ENCODE data around the gene MMP19.
A peak's percentile ranks its signal among the peaks of the same experiment; 100 is the strongest.

Gene MMP19

DNA sequence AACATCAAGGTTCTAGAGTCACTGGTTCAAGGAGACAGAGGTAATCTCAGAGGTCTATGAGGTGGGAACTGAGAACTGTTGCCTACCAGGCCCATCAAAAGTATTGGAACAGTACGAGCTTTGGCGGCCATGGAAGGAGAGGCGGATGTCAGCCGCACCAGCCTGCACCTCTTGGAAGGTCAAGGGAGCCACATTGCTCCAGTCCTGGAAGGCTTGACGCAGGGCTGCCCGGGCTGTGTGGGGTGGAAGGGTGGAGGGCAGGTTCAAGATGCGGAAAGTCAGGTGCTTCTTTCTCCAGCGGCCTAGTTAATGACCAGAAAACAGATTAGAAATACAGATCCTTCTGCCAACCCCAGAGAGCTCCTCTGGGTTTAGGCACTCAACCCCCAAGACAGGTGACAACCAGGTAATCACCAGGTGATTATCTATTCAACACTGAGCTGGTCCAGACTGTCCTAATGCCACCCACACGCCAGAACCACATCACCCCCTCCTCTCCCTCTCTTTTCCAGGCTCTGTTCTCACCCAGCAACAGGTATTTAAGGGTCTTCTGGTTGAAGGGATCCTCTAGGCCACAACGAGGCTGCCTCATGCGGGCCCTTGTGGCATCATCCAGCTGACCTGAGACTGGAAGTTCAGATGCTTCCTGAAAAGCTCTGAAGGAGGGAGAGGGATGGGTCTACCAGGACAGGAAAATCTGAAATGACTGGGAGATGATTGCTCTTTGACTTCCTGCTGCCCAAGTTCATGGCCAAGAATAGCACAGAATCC is 2.0 kb downstream of the MMP19 start:
- DNase-seq, result peak in 2 of 3 donors; percentile 26 to 32

- DNase-seq, result peak in 1 of 3 donors; percentile 38
Measured at GRCh38 chr12:55839345-55840140, 3.2 kb downstream of the MMP19 start.

- peak in 1 of 3 donors; percentile 29 for DNase-seq
Measured at GRCh38 chr12:55838361-55838760, 4.4 kb downstream of the MMP19 start.

DNA sequence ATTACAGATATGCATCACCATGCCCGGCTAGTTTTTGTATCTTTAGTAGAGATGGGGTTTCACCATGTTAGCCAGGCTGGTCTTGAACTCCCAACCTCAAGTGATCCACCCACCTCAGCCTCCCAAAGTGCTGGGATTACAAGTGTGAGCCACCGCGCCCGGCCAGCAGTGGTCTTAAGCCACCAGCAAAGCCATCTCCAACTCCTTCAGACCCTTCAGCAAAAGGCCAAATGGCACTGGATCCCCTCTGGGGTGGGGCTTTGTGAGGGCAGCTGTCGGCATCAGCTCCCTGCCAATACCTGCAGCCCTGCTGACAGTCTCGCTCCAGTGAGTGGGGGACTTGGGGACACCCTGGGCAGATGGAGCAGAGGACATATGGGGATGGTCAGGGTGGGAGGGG is 8.3 kb downstream of the MMP19 start:
- DNase-seq, result peak in 2 of 3 donors; percentile 31 to 56

DNA sequence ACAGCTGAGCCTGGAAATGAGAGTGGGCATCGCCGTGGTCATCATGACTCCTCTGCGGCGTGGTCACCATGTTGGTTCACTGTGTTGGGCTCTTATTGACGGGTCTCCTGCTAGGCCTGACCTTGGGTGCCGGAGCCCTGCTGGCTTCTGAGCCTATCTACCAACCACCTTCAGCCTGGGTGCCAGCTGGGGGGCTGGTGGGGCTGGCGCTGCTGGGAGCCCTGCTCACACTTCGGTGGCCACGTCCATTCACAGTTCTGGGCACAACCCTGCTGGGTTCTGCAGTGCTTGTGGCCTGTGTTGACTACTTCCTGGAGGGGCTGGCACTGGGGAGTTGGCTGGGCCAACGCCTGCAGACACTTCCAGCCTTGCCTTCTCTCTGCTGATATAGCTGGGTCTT is 9.7 kb downstream of the MMP19 start:
- peak in 1 of 3 donors; percentile 34 for DNase-seq

- DNase-seq, result peak in 2 of 3 donors; percentile 27 to 45
Measured at GRCh38 chr12:55831447-55831815, 11.3 kb downstream of the MMP19 start.

- peak; percentile 45 to 67 (median 48) for DNase-seq
Measured at GRCh38 chr12:55830601-55831446, 11.9 kb downstream of the MMP19 start.

GRCh38 chr12:55829967-55830600 is 12.7 kb downstream of the MMP19 start:
- DNase-seq, result no peak

DNA sequence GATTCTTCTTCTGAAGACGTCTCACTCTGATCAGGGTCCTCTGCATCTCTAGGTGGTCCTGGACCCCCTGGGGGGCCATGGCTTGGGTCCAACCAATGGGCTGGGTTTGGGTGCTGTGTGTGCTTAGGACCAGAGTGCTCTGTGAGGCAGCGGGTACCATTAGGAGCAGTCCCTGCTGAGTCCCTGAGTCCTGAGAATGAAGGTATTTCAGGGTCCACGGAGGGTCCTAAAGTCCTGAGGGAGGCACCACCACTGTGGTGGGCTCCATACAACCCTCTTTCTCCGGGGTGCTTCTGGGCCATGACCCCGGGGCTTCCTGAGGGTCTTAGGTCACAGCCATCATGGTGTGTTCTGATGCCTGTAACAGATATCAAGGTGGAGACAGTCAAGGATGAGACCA is 14.4 kb downstream of the MMP19 start:
- no peak for DNase-seq

DNA sequence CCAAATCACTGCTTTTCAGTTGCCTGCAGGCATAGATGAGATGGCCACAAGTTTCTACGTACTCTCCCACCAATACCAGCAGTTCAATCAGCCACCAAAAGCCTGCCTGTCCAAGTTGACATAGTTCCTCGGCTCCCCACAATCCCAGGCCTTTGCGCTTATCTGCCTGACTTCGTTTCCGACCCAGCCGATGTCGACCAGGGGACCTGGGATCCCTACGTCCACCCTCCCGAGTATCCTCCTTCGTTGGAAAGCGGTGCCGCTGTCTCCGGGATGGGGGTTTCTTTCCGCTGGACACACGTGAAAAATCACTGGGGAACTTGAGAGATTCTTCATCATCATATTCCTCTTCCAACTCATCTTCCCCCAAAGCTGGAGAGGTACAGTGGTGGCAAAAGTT is 14.9 kb downstream of the MMP19 start:
- DNase-seq, result no peak

GRCh38 chr12:55824726-55825125 is 18.0 kb downstream of the MMP19 start:
- no peak for DNase-seq

DNA sequence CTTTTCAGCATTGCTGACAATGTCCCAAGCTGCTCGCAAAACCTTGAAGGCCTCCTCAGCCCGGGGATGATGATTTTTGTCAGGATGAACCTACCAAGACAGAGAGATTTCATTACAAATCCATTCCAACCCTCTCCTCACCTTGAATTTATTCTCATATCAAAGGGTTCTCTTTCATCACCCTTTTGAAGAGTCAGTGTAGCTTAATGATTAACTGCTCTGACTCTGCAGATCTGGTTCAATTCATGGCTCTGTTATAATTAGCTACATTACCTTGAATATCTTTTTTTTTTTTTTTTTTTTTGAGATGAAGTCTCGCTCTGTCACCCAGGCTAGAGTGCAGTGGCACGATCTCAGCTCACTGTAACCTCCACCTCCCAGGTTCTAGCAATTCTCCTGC is 19.3 kb downstream of the MMP19 start:
- no peak for DNase-seq

DNA sequence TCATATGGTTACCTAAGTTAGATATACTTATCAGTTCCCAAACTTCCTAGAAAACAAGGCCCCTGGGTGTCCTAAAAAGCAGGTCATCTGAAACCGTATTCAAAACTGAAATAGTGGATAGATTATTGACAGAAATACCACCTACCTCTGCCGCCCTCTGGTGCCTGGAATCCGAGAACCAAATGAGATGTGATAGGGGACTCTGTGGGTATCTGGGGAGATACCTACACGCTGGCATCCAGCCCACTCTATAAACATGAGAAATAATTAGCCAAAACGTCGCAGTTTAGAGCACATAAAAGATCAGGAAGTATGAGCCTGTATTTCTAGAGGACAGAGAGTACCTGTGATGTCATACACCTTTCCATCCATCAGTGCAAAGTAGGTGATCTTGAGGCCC is 20.5 kb downstream of the MMP19 start:
- DNase-seq, result no peak

DNA sequence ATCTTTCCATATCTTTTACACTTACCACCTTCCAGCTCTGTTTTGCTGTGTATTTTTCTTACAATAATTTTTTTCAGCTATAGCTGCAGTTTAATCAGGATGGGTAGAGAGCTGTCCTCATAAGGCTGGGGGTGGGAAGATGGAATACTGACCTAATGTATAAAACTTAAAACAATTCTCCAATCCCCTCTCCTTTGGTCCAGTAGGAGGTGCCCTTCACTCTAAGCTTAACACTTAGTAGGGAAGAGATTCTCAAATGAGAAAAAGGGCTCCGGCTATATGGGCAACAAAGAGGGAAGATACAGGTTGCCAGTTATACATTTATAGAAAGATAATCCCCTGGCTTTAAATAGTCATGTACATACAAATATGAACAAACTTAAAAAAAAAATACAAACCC is 22.1 kb downstream of the MMP19 start:
- peak; percentile 49 to 53 (median 51) for DNase-seq

DNA sequence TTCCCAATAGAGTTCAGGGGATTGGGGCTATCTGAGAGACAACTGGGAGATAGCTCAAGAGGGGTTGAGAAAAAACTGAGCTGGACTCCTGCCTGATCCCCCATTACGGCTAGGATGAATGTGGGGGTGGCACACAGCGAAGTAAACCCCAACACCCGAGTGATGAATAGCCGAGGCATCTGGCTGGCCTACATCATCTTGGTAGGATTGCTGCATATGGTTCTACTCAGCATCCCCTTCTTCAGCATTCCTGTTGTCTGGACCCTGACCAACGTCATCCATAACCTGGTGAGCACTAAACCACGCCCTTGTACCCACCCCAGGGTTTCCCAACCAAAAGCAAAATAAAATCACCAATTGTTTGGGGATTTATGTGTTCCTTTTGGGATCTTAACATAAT is 23.9 kb downstream of the MMP19 start:
- DNase-seq, result no peak

DNA sequence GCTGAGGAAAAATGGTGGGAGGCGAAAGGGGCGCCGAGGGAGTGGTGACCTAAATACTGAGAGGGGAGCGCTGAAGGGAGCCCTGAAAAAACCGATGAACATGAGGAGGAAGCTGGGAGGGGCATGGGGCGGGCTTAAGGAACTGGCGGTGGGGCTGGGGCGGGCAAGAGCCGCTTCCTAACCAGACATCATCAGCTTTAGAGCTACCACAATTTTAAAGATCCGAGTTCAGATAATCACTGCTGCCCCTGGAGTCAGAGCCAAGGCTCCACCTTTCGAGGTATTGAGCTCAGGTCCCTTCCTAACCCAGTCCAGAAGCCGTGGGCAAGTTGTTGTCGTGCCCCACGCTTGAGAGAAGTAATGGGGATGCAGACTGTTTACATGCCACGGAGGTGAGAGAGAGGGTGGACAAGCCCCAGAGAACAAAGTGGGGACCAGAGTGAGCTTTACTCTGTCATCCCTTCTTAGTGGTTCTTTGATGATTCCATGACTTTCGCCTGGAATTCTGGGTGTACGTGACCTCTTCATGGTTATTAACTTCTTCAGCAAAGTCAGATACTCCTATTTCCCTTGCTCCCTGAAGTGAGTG is 24.5 kb downstream of the MMP19 start:
- DNase-seq, result peak in 2 of 3 donors; percentile 70 to 85

- DNase-seq, result peak; percentile 97 to 100 (median 99)
Measured at GRCh38 chr12:55817345-55818139, 25.2 kb downstream of the MMP19 start, which contains the start of the genes ORMDL2 and SARNP. TSS of gene ORMDL2 (plus strand) at chr12:55818041. CDS start at chr12:55819000, 959 bp downstream. TSS of gene SARNP (minus strand) at chr12:55817724. CDS start at chr12:55817701, 23 bp downstream.

- DNase-seq, result peak; percentile 44 to 53 (median 44)
Measured at GRCh38 chr12:55816881-55817344, 25.8 kb downstream of the MMP19 start.

DNA sequence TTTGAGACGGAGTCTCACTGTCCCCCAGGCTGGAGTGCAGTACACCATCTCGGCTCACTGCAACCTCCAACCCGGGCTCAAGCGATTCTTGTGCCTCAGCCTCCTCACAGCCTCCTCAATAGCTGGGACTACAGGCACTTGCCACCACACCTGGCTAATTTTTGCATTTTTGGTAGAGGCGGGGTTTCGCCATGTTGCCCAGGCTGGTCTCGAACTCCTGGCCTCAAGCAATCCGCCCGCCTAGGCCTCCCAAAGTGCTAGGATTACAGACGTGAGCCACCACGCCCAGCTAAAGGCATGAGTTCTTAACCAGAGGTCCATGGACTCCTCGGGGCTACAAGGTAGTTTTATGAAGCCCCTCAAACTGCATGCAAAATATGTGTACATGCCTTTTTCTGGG is 27.3 kb downstream of the MMP19 start:
- no peak for DNase-seq

DNA sequence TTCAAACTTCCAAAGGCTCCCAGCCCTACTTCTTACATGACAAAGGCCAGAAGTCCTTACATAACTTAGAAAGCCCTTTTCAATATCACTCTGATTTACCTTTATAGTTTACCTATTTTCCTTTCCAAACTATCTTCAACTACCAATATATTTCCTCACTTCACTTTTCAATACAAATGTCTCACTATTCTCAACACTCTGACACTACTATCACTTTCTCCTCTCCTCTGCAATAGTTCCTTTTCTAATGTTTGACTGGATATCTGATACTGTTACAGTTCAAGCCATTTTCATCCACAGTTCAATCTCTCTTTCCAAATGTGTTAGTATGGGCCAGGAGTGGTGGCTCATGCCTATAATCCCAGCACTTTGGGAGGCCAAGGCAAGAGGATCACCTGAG is 28.5 kb downstream of the MMP19 start:
- no peak for DNase-seq

GRCh38 chr12:55812088-55812487 is 30.6 kb downstream of the MMP19 start:
- no peak for DNase-seq
